Stimulated activated naive CD8-positive, alpha-beta T cell treated with anti-CD3 and anti-CD28 coated beads, Interleukin-15, Interleukin-2, amounts not matched to agents 100 ng/mL and 50 ng/mL, for 24 hours (primary cell): ENCODE results near the gene LCORL.
"Not testable (repeated sequence)": the region's sequence is repeated elsewhere in the genome, so short reads cannot be mapped to it uniquely, and the experiment has no call there.

Experiments used
- H3K27ac Mint-ChIP-seq: one replicate; pipeline ENCODE4 v1.8.0; 2021; ENCODE audit warnings: mild to moderate bottlenecking, mixed read lengths
- H3K27me3 Mint-ChIP-seq: one replicate; pipeline ENCODE4 v1.8.0; 2021; ENCODE audit warnings: mixed read lengths
- H3K36me3 Mint-ChIP-seq: one replicate; pipeline ENCODE4 v1.8.0; 2021; ENCODE audit warnings: low read depth, mixed read lengths
- H3K4me1 Mint-ChIP-seq: one replicate; pipeline ENCODE4 v1.8.0; 2021; ENCODE audit warnings: low read depth, mixed read lengths
- H3K4me3 Mint-ChIP-seq: one replicate; pipeline ENCODE4 v1.8.0; 2021; ENCODE audit warnings: mild to moderate bottlenecking, mixed read lengths
- H3K9me3 Mint-ChIP-seq: one replicate; pipeline ENCODE4 v1.8.0; 2021; ENCODE audit warnings: mixed read lengths

LCORL gene

DNA sequence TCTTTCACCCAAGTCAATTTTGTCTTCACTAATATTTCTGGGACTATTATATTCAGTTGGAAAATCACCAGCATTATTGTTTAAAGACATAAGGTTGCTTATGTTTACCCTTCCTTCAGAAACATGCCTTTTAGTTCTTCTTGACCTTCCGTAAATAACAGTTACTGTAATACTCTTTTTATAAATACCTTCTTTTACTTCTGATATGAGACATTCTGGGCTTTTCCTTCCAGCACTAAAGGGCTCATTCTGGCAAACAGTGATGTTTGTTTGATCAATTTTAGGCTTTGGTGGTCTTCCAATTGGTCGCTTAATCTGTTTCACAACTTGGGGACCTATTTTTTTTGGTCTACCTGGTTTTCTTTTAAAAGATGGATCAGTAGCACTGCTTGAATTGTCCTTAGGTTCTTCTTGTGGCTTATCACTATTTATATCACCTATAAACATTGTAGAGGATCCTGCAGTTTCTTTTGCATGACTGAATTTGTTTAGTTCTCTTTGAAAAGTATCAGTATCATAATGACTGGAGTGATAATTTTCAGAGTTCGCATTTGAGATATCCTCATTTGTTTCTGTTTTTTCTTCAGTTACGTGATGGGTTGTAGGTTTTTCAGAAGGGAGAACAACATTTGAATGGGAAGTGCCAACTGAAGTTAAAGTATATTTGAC, 146.0 kb downstream of the LCORL start:
- Mint-ChIP-seq H3K27ac (no peak overlapping the region), H3K9me3 (peaks cover 5% of the 10 kb centered on the region), H3K4me3 (no peak overlapping the region), H3K36me3 (peaks cover 20% of the 10 kb centered on the region), H3K27me3 (no peaks in the 10 kb centered on the region), H3K4me1 (no peaks in the 10 kb centered on the region)

DNA sequence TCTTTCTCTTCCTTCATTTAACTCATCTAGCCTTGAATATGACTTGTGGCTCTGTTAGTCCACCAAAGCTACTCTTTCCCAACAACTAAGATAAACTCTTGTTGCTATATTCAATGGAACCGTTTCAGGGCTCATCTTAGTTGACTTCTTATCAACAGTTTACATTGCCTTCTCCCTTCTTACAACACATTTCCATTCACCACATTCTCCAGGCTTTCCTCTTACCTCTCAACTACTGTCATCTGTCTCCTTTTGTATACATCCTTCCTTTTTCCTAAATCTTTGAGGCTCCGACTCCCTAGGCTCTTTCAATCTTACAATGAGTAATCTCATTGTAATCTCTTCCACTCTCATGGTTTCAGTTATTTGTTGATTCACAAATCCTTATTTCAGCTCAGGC, 152.2 kb downstream of the LCORL start:
- Mint-ChIP-seq H3K4me1 (no peaks in the 10 kb centered on the region), H3K27ac (no peak overlapping the region), H3K4me3 (no peak overlapping the region), H3K36me3 (peaks cover 12% of the 10 kb centered on the region), H3K9me3 (no peaks in the 10 kb centered on the region), H3K27me3 (no peaks in the 10 kb centered on the region)

- Mint-ChIP-seq H3K4me3 (no peak overlapping the region), H3K36me3 (peaks cover 29% of the 10 kb centered on the region), H3K27me3 (no peaks in the 10 kb centered on the region), H3K27ac (no peak overlapping the region), H3K4me1 (no peaks in the 10 kb centered on the region), H3K9me3 (peaks cover 9% of the 10 kb centered on the region)
Observed at GRCh38 chr4:17867276-17867675, 154.3 kb downstream of the LCORL start.

DNA sequence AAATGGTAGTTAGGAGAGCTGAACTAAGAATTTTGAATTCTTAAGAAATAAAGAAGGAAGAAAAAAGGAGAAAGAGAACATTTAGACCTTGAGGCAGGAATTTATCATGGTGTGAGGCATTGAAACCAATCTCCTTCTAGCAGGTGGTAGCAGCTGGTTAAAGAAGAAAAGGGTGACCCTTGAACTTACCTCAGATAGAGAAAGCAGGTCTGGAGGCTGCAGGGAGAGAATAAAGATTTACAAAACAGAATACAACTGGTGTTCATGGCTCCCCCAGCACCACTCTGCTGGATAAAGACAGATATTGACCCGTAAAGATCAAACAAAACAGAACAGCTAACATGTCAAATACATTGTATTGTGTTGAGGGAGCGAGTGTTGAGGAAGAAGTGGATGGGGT, 154.7 kb downstream of the LCORL start:
- Mint-ChIP-seq H3K27me3 (no peaks in the 10 kb centered on the region), H3K4me1 (no peaks in the 10 kb centered on the region), H3K4me3 (no peak overlapping the region), H3K27ac (no peak overlapping the region), H3K9me3 (peaks cover 14% of the 10 kb centered on the region), H3K36me3 (peaks cover 33% of the 10 kb centered on the region)

GRCh38 chr4:17865866-17866363, 155.6 kb downstream of the LCORL start:
- no peak overlapping the region for H3K4me3 Mint-ChIP-seq
- H3K4me1 Mint-ChIP-seq, result no peaks in the 10 kb centered on the region
- peaks cover 18% of the 10 kb centered on the region for H3K9me3 Mint-ChIP-seq

DNA sequence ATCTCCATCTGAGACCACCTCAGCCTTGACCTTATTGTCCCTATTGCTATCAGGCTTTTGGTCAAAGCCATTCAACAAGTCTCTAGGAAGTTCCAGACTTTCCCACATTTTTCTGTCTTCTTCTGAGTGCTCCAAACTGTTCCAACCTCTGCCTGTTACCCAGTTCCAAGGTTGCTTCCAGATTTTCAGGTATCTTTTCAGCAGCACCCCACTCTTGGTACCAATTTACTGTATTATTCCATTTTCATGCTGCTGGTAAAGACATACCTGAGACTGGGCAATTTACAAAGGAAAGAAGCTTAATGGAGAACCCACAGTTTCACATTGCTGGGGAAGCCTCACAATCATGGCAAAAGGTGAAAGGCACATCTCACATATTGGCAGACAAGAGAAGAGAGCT, 159.6 kb downstream of the LCORL start:
- H3K4me3 Mint-ChIP-seq, H3K27me3 Mint-ChIP-seq, H3K27ac Mint-ChIP-seq, H3K4me1 Mint-ChIP-seq: not testable (repeated sequence)
- peaks cover 44% of the 10 kb centered on the region for H3K36me3 Mint-ChIP-seq
- H3K9me3 Mint-ChIP-seq, result peaks cover 18% of the 10 kb centered on the region

More at GRCh38 chr4:17865866-17866363, 155.6 kb downstream of the LCORL start:
- H3K27ac Mint-ChIP-seq, result no peak overlapping the region
- no peaks in the 10 kb centered on the region for H3K27me3 Mint-ChIP-seq
- H3K36me3 Mint-ChIP-seq, result peaks cover 37% of the 10 kb centered on the region

GRCh38 chr4:17859793-17860406, 161.7 kb downstream of the LCORL start:
- Mint-ChIP-seq H3K27ac (no peak overlapping the region), H3K9me3 (peaks cover 18% of the 10 kb centered on the region), H3K27me3 (no peaks in the 10 kb centered on the region), H3K4me3 (no peak overlapping the region), H3K4me1 (no peaks in the 10 kb centered on the region), H3K36me3 (peaks cover 37% of the 10 kb centered on the region)

- Mint-ChIP-seq H3K9me3 (no peaks in the 10 kb centered on the region), H3K27ac (no peak overlapping the region), H3K4me3 (no peak overlapping the region), H3K36me3 (peaks cover 7% of the 10 kb centered on the region), H3K4me1 (no peaks in the 10 kb centered on the region), H3K27me3 (no peaks in the 10 kb centered on the region)
Observed at GRCh38 chr4:17854036-17854435, 167.5 kb downstream of the LCORL start.

DNA sequence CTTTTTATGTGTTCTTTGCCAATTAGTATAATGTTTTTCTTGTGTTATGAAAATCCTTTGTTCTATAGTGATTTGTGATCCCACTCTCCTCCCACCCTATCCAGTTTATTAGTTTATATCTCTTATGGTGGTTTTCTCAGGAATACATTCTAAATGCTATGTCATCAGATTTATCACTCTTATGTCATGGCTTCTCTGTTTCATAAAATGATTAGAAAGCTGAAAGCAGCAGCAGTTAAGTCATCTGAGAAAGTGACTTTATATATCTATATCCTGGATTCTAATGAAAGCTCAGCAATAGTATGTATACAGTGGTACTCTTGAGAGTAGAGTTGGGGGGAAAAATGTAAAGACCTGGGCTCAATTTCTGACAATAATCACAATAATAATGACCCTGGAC, 169.6 kb downstream of the LCORL start:
- no peaks in the 10 kb centered on the region for H3K27me3 Mint-ChIP-seq
- H3K4me1 Mint-ChIP-seq, result no peaks in the 10 kb centered on the region
- H3K4me3 Mint-ChIP-seq, result no peak overlapping the region
- no peaks in the 10 kb centered on the region for H3K9me3 Mint-ChIP-seq
- no peak overlapping the region for H3K27ac Mint-ChIP-seq
- H3K36me3 Mint-ChIP-seq, result peaks cover 6% of the 10 kb centered on the region

GRCh38 chr4:17850295-17850694, 171.3 kb downstream of the LCORL start:
- not testable (repeated sequence) for H3K4me3 Mint-ChIP-seq, H3K27me3 Mint-ChIP-seq, H3K4me1 Mint-ChIP-seq, H3K9me3 Mint-ChIP-seq, H3K27ac Mint-ChIP-seq
- peaks cover 19% of the 10 kb centered on the region for H3K36me3 Mint-ChIP-seq

DNA sequence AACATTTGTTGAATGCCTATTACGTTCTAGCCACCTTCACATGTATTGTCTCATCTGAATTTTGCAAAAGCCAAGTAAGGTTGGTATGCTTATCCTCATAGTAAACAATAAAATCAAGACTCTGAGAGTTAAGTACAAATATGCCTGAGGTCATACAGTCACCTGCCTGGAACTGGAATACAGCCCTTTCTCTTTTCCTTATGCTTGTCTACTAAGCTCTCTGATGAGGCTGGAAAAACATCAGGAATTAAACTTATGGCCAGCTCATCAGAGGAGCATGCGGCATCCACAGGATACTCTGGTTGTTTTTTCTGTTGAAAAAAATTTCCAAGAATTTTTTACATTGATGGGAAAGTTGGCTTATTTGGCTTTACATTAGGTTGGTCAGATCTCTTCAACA, 175.3 kb downstream of the LCORL start:
- no peak overlapping the region for H3K4me3 Mint-ChIP-seq
- no peaks in the 10 kb centered on the region for H3K27me3 Mint-ChIP-seq
- H3K36me3 Mint-ChIP-seq, result peaks cover 57% of the 10 kb centered on the region
- no peaks in the 10 kb centered on the region for H3K9me3 Mint-ChIP-seq
- H3K27ac Mint-ChIP-seq, result no peak overlapping the region
- H3K4me1 Mint-ChIP-seq, result no peaks in the 10 kb centered on the region

DNA sequence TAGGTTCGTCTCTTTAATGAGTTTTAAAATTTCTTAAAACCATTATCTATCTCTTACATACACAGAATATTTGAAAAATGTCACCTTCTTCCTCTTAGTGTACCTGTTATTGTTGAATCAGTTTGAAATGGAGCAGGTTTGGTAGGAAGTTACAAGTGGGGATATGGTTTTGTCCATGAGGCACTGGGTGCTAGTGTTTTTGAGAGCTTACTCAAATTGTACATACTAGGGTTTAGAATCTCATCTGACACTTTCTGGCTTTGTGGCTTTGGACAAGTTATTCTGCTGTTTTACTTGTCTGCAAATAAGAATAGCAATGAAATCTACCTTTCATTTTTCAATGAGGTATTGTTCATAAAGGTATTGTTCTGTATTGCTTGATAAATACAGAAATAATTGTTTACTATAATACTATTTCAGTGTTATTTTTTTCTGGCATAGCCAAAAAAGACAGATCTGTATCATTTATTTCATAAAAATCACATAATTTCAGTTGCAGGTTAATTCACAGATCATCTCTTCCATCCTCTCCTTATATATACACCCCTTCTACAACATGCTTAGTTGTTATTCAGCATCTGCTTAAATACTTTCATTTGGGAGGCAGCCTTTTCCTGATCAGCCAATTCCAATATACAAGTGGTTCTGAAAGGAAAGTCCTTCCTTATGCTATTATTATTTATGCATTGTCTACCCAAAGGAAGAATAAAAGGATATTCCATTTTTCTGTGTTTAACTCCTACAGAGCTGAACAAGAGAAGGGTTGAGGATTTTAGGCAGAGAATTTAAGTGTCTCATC, 197.5 kb downstream of the LCORL start:
- H3K27me3 Mint-ChIP-seq, result no peaks in the 10 kb centered on the region
- H3K36me3 Mint-ChIP-seq, result peaks cover 75% of the 10 kb centered on the region
- no peaks in the 10 kb centered on the region for H3K9me3 Mint-ChIP-seq
- no peak overlapping the region for H3K4me3 Mint-ChIP-seq
- H3K4me1 Mint-ChIP-seq, result no peaks in the 10 kb centered on the region
- no peak overlapping the region for H3K27ac Mint-ChIP-seq

DNA sequence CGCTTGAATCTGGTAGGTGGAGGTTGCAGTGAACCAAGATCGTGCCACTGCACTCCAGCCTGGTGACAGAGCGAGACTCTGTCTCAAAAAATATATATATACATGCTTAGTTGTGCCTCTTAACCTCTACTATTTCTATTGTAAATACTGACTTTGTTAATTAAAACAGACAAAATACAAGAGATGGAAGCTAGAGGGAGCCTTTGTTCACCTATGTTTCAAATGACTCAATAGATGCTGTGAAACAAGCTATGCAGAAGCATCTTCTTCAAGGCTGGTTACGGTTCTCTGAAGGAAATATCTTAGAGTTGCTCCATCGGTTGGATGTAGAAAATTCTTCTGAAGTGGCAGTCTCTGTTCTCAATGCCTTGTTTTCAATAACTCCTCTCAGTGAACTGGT, 204.5 kb downstream of the LCORL start:
- Mint-ChIP-seq H3K9me3 (no peaks in the 10 kb centered on the region), H3K27me3 (no peaks in the 10 kb centered on the region), H3K4me1 (peaks cover 25% of the 10 kb centered on the region), H3K4me3 (no peak overlapping the region), H3K36me3 (peaks cover 70% of the 10 kb centered on the region), H3K27ac (no peak overlapping the region)

- H3K27ac Mint-ChIP-seq, result no peak overlapping the region
- no peaks in the 10 kb centered on the region for H3K27me3 Mint-ChIP-seq
- peaks cover 68% of the 10 kb centered on the region for H3K36me3 Mint-ChIP-seq
- H3K4me1 Mint-ChIP-seq, result peaks cover 31% of the 10 kb centered on the region
- no peaks in the 10 kb centered on the region for H3K9me3 Mint-ChIP-seq
- H3K4me3 Mint-ChIP-seq, result no peak overlapping the region
Observed at GRCh38 chr4:17816142-17816541, 205.4 kb downstream of the LCORL start.

- Mint-ChIP-seq H3K4me1 (peaks cover 35% of the 10 kb centered on the region), H3K27me3 (no peaks in the 10 kb centered on the region), H3K27ac (no peak overlapping the region), H3K36me3 (peaks cover 57% of the 10 kb centered on the region), H3K9me3 (no peaks in the 10 kb centered on the region), H3K4me3 (no peak overlapping the region)
Observed at GRCh38 chr4:17814140-17814539, 207.4 kb downstream of the LCORL start.
